GM19328 (cell line): ENCODE data around the gene MMS19.
"Not testable (repeated sequence)": the region's sequence is repeated elsewhere in the genome, so short reads cannot be mapped to it uniquely, and the experiment has no call there.

Source experiments
- ATAC-seq: cut with Tn5 transposase; IDR thresholded peaks from one replicate; pipeline ENCODE4 v1.9.1; 2021; ENCODE audit warnings: mild to moderate bottlenecking, moderate library complexity; ENCODE audit not compliant: unreplicated experiment

Gene MMS19

DNA sequence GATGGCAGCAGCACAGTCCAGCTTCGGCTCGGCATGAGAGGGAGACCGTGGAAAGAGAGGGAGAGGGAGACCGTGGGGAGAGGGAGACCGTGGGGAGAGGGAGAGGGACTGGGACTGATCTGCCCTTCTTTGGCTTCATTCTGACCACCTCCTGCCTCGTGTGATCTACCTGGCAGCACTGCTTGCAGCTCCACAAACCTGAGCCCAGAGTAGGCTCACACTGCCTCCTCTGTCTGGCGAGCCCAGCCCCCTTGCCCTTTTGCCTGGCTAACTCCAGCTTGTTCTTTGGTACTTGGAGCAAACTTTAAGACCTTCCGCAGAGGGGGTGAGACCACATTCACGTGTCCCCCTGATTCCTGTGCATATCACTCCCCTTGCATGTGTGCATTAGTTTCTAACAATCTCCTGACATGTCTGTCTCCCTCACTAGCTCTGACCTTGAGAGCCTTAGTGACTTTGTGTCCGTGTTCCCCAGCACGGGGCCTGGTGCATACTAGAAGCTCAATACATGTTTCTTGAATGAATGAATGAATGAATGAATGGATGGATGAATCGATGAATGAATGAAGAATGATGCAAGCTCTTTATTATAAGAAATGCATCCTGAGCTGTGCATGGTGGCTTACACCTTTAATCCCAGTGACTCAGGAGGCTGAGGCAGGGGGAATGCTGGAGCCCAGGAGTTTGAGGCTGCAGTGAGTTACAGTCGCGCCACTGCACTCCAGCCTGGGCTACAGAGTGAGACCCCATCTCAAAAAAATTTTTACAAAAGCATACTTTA lies 31.7 kb upstream of the MMS19 start:
- no peak for ATAC-seq

GRCh38 chr10:97528876-97529275 lies 30.7 kb upstream of the MMS19 start:
- ATAC-seq = not testable (repeated sequence)

DNA sequence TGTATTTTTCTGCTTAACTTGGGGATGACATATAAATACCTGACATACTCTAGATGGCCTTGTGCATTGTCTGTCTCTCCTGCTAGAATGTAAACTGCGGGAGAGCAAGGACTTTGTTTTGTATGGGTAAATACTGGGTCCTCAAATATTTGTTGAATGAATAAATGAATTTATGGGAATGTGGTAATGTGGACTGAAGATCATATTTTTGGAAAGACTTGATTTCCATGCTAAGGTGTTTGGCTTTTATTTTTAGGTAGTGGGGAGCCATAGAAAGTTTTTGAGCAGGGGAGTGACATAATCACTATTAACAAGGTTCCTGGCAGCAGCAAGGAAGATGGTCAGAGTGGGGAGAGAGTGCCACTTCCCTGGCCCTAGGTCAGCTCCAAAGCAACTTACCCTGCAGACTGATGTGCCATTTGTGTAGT lies 27.5 kb upstream of the MMS19 start:
- ATAC-seq = no peak

- no peak for ATAC-seq
These were observed 26.9 kb upstream of the MMS19 start for GRCh38 chr10:97525086-97525485.

- ATAC-seq = no peak
These were observed 24.7 kb upstream of the MMS19 start for GRCh38 chr10:97522937-97523336.

- no peak for ATAC-seq
These were observed 23.8 kb upstream of the MMS19 start for GRCh38 chr10:97522071-97522470.

GRCh38 chr10:97520978-97521761 lies 22.9 kb upstream of the MMS19 start:
- ATAC-seq = no peak

GRCh38 chr10:97520520-97520919 lies 22.3 kb upstream of the MMS19 start:
- ATAC-seq = no peak

GRCh38 chr10:97519342-97519741 lies 21.1 kb upstream of the MMS19 start:
- ATAC-seq = no peak

- ATAC-seq = no peak
These were observed 20.2 kb upstream of the MMS19 start for GRCh38 chr10:97518301-97519043.

DNA sequence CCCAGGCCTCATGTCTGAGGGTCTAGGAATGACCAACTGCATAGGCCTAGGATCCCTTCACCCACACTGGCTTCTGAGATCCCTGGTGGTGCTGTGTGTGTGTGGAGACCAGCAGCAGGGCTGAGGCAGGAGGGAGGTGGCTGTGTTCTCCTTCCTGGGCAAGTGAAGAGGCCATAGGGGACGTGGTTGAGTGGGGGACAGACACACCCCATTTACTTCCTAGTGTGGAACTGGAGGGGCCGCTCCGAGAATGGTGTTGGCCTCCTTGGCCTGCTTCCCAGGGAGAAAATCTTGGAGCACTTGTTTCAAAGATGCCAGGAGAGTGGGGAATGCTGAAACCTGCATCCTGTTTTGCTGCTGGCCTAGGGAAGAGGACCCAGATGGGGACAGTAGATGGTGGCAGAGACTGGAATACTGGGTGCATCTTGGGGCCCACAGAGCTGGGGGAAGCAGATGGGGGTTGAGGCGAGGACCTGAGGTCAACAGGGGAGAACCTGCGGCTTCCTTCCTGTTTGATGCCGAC lies 19.6 kb upstream of the MMS19 start:
- no peak for ATAC-seq

- ATAC-seq = no peak
These were observed 19.0 kb upstream of the MMS19 start for GRCh38 chr10:97517096-97517750.

DNA sequence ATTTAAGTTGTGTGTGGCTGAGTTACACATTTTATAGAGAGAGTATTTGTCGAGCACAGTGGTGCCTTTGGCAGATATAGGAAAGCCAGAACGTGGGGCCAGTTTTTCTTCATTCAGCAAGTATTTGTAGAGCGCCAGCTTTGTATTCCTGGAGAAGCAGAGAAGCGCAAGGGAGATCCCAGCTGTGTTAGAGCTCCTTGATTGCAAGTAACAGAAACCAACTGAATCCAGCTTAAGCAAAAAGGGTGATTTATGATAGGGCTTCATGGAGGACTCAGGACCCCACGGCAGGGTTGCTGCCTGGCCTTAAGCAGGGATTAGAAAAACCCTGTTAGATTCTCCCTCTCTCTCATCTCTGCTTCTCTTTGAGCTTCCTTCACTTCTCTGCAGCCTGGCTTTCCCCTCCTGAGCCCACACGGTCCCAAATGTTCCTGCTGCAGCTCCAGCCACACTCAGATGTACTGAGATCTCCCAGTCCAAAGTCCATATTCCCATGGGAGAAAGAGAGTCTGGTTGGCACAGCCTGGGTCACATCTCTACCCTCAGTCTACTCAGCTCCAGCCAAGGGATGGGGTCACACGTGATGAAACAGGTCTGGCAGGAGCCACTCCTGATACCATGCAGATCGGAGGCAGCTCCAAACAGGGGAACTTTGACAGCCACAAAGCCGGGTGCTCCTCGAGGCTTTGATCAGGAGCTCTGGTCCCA lies 17.2 kb upstream of the MMS19 start:
- ATAC-seq = no peak

DNA sequence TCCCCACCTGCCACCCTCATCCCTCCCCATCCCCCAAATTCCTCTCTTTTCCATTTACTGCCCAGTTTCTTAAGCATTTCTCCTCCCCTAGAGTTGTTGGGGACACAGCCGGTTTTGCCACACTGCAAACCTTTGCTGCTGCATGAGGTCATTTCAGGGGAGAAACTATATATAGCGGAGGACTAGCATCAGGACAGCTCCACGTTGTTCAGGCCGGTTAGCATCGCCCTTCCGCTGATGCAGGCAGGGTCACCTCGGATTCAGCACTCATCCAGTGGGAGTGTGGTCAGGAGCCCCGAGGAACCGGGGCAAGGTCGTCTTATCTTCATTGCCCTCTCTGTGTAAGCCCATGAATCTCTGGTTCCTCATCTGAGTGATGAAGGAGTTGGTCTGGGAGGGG lies 16.1 kb upstream of the MMS19 start:
- no peak for ATAC-seq

DNA sequence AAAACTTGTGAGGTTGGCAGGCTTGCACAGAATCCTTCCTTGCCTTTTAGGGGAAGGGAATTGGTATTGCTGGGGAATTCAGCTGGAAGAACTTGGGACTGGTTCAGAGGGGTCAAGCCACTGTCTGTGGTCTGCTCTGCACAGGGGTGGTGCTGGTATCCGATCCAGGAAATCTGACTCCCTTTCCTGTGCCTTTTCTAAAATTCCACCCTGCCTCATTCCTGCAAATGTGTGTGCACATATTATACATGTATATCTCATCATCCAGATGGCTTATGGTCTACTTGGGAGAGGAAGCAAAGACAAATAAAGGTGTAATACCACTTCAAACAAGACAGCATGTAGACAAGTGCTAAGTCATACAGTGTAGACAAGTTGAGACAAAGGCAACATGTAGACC lies 14.8 kb upstream of the MMS19 start:
- no peak for ATAC-seq

DNA sequence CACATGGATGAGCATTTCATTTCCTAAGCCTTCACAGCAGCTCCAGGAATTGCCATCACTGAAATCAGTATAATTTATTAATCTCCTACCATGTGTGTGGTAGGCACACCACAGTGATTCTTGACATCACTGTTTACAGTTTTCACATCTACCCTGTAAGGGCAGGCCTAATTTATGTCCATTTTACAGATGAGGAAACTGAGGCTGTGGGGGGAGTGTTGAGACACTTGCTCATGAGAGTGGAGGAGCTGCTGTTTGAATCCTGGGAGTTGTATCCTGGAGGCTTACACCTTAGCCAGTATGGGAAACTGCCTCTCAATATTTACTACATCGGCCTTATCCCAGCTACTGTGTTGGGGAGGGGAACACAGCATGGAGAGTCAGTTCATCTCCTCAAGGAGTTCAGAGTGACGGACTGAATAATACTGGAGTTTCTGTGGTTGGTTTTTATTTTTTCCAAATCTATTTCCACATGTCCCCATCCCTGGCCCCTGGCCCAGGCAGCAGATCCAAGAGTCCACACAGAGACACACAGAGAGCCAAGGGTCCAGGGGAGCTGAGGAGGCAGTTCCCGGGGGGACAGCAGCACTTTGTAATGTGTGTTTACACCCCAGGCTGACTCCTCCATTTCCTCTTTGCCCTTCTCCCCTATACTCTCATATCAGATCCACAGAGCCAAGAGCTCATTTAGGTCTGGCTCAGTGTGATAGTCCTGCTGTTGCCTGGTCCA lies 13.7 kb upstream of the MMS19 start:
- no peak for ATAC-seq

GRCh38 chr10:97510686-97511085 lies 12.5 kb upstream of the MMS19 start:
- no peak for ATAC-seq

DNA sequence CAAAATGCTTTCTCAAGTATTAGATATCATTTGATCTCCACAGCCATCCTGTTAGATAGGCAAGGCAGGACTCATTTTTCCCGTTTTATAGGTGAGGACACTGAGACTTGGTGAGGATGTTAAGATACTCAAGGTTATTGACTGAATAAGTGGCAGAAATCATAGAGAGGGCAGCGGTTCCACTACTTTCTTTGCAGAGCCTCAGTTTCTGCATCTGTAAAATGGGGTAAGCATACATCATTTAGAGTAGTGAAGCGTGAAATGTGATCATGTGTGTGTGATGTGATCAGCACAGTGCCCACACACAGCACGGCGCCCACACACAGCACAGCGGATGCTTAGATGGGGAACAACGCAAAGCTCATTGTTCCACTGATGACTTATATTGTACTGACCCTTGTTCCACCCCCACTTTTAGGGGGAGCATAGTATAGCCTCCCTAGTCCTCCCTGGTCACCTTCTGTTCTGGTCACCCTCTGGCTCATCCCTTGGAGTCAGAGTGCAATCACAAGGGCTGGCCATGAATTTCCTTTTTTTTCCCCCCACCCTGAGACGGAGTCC lies 11.0 kb upstream of the MMS19 start:
- ATAC-seq = no peak

- ATAC-seq = no peak
These were observed 10.1 kb upstream of the MMS19 start for GRCh38 chr10:97508342-97508741.
